Mucosa of stomach (tissue), 1 donor: Measurements from ENCODE around the gene GPR22.

Source experiments
- H3K27me3 ChIP-seq: one replicate; pipeline ENCODE4 v1.7.0; 2013; ENCODE audit warnings: mild to moderate bottlenecking, low read length; ENCODE audit not compliant: control insufficient read depth, insufficient read depth
- H3K36me3 ChIP-seq: one replicate; pipeline ENCODE4 v1.7.0; 2013; ENCODE audit warnings: low read length; ENCODE audit not compliant: control insufficient read depth, insufficient read depth
- H3K4me1 ChIP-seq: one replicate; pipeline ENCODE4 v1.7.0; 2013; ENCODE audit warnings: mild to moderate bottlenecking, low read length; ENCODE audit not compliant: control insufficient read depth, insufficient read depth
- H3K4me3 ChIP-seq: one replicate; pipeline ENCODE4 v1.7.0; 2013; ENCODE audit warnings: low read length
- H3K9ac ChIP-seq: one replicate; pipeline ENCODE4 v1.7.0; 2013; ENCODE audit warnings: mild to moderate bottlenecking, low read length, moderate library complexity
- H3K9me3 ChIP-seq: one replicate; pipeline ENCODE4 v1.7.0; 2013; ENCODE audit warnings: mild to moderate bottlenecking, low read length, moderate library complexity; ENCODE audit not compliant: control insufficient read depth
- donor health status: Pancreatic carcinoma.

GPR22 gene

GRCh38 chr7:107486041-107486440 lies 16.2 kb downstream of the GPR22 start:
- no peaks in the 10 kb centered on the region for H3K4me1 ChIP-seq
- no peaks in the 10 kb centered on the region for H3K9me3 ChIP-seq
- H3K36me3 ChIP-seq: no peaks in the 10 kb centered on the region
- H3K9ac ChIP-seq: no peak overlapping the region
- H3K4me3 ChIP-seq: no peak overlapping the region
- H3K27me3 ChIP-seq: no peaks in the 10 kb centered on the region

GRCh38 chr7:107492875-107493274 lies 23.0 kb downstream of the GPR22 start:
- H3K4me3 ChIP-seq: no peak overlapping the region
- no peaks in the 10 kb centered on the region for H3K9me3 ChIP-seq
- no peaks in the 10 kb centered on the region for H3K36me3 ChIP-seq
- H3K4me1 ChIP-seq: peaks cover 5% of the 10 kb centered on the region
- no peak overlapping the region for H3K9ac ChIP-seq
- no peaks in the 10 kb centered on the region for H3K27me3 ChIP-seq

GRCh38 chr7:107494315-107494751 lies 24.5 kb downstream of the GPR22 start:
- Histone ChIP-seq H3K9ac (no peak overlapping the region), H3K36me3 (no peaks in the 10 kb centered on the region), H3K9me3 (no peaks in the 10 kb centered on the region), H3K4me3 (no peak overlapping the region), H3K4me1 (peaks cover 5% of the 10 kb centered on the region), H3K27me3 (no peaks in the 10 kb centered on the region)

GRCh38 chr7:107494884-107495283 lies 25.0 kb downstream of the GPR22 start:
- H3K36me3 ChIP-seq: no peaks in the 10 kb centered on the region
- no peaks in the 10 kb centered on the region for H3K27me3 ChIP-seq
- no peaks in the 10 kb centered on the region for H3K9me3 ChIP-seq
- peaks cover 5% of the 10 kb centered on the region for H3K4me1 ChIP-seq
- no peak overlapping the region for H3K9ac ChIP-seq
- H3K4me3 ChIP-seq: no peak overlapping the region

- Histone ChIP-seq H3K4me1 (peaks cover 5% of the 10 kb centered on the region), H3K9me3 (no peaks in the 10 kb centered on the region), H3K36me3 (no peaks in the 10 kb centered on the region), H3K9ac (no peak overlapping the region), H3K4me3 (no peak overlapping the region), H3K27me3 (no peaks in the 10 kb centered on the region)
Observed at GRCh38 chr7:107495516-107495915, 25.7 kb downstream of the GPR22 start.

GRCh38 chr7:107499731-107500130 lies 29.9 kb downstream of the GPR22 start:
- no peaks in the 10 kb centered on the region for H3K9me3 ChIP-seq
- peaks cover 4% of the 10 kb centered on the region for H3K4me1 ChIP-seq
- no peak overlapping the region for H3K4me3 ChIP-seq
- no peaks in the 10 kb centered on the region for H3K36me3 ChIP-seq
- no peaks in the 10 kb centered on the region for H3K27me3 ChIP-seq
- no peak overlapping the region for H3K9ac ChIP-seq

- H3K9ac ChIP-seq: no peak overlapping the region
- H3K27me3 ChIP-seq: no peaks in the 10 kb centered on the region
- H3K9me3 ChIP-seq: no peaks in the 10 kb centered on the region
- no peak overlapping the region for H3K4me3 ChIP-seq
- H3K4me1 ChIP-seq: peaks cover 13% of the 10 kb centered on the region
- H3K36me3 ChIP-seq: no peaks in the 10 kb centered on the region
Observed at GRCh38 chr7:107501593-107501992, 31.7 kb downstream of the GPR22 start.

GRCh38 chr7:107502154-107502553 lies 32.3 kb downstream of the GPR22 start:
- Histone ChIP-seq H3K4me3 (no peak overlapping the region), H3K27me3 (no peaks in the 10 kb centered on the region), H3K9ac (no peak overlapping the region), H3K36me3 (no peaks in the 10 kb centered on the region), H3K4me1 (peaks cover 19% of the 10 kb centered on the region), H3K9me3 (no peaks in the 10 kb centered on the region)

- Histone ChIP-seq H3K9me3 (no peaks in the 10 kb centered on the region), H3K4me3 (no peak overlapping the region), H3K36me3 (no peaks in the 10 kb centered on the region)
Observed at GRCh38 chr7:107502797-107503196, 32.9 kb downstream of the GPR22 start.

GRCh38 chr7:107503687-107504086 lies 33.8 kb downstream of the GPR22 start:
- Histone ChIP-seq H3K4me3 (no peak overlapping the region), H3K4me1 (peaks cover 20% of the 10 kb centered on the region), H3K9me3 (no peaks in the 10 kb centered on the region), H3K27me3 (no peaks in the 10 kb centered on the region), H3K9ac (no peak overlapping the region), H3K36me3 (no peaks in the 10 kb centered on the region)

More at GRCh38 chr7:107502797-107503196, 32.9 kb downstream of the GPR22 start:
- H3K9ac ChIP-seq: no peak overlapping the region
- peaks cover 20% of the 10 kb centered on the region for H3K4me1 ChIP-seq
- no peaks in the 10 kb centered on the region for H3K27me3 ChIP-seq

- no peak overlapping the region for H3K9ac ChIP-seq
- H3K27me3 ChIP-seq: no peaks in the 10 kb centered on the region
- no peak overlapping the region for H3K4me3 ChIP-seq
Observed at GRCh38 chr7:107505362-107505761, 35.5 kb downstream of the GPR22 start.

GRCh38 chr7:107505997-107506673 lies 36.3 kb downstream of the GPR22 start:
- no peaks in the 10 kb centered on the region for H3K9me3 ChIP-seq
- no peaks in the 10 kb centered on the region for H3K27me3 ChIP-seq
- no peaks in the 10 kb centered on the region for H3K36me3 ChIP-seq
- peak overlapping the region; percentile 13 for H3K9ac ChIP-seq
- peaks cover 20% of the 10 kb centered on the region for H3K4me1 ChIP-seq
- no peak overlapping the region for H3K4me3 ChIP-seq

More at GRCh38 chr7:107505362-107505761, 35.5 kb downstream of the GPR22 start:
- Histone ChIP-seq H3K4me1 (peaks cover 20% of the 10 kb centered on the region), H3K36me3 (no peaks in the 10 kb centered on the region), H3K9me3 (no peaks in the 10 kb centered on the region)
